GM19468 (cell line): ENCODE results near the gene VLDLR.
"Not testable (repeated sequence)": the region's sequence is repeated elsewhere in the genome, so short reads cannot be mapped to it uniquely, and the experiment has no call there.

Experiments used
- ATAC-seq: cut with Tn5 transposase; IDR thresholded peaks from one replicate; pipeline ENCODE4 v1.9.1; 2021; ENCODE audit warnings: mild to moderate bottlenecking, moderate library complexity, moderate number of reproducible peaks; ENCODE audit not compliant: unreplicated experiment; ENCODE audit errors: extremely low read depth

The VLDLR gene

DNA sequence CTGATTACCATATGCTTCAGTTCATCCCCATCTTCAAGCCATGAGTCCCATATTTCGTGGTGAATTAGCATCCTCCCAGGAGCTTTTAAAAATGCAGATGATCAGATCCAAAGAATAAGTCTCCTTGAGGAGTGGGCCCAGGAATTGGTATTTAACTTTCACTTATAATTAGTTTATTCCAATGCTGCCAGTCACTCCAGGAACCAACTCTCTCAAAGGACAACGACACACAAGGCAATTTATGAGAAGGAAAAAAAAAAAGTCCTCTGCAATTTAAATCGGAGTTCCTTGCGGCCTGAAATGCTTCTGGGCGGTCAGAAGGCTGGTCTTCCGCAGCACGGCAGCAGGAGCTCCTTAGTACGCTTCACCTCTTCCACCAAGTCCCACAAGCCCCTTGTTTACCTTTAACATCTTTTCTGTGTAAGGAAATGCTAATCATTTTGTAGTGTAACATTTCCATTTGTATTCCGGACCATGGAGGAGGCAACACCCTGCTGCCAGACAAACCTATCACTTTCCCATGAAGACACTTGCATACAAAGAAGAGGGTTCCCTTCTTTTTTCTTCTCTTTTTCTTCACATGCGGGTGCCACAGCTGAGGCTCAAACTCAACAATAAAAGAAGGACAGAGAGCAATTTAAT lies 79.4 kb downstream of the VLDLR start:
- ATAC-seq, result no peak

DNA sequence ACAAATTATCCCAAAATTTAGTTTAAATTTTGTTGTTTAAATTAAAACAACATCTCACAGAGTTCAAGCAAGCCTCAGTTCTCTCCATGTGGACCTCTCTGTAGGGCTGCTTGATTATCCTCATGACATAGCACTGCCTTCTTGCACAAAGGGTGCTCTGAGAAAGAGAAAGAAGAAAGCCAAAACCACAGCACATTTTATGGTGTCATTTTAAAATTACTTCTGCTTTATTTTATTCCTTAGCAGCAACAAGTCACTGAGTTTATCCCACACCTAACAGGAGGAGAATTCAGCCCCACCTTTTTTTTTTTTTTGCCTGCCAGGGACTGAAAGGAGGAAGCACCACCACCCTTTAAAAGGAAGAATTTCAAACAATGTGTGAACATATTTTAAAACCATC lies 82.9 kb downstream of the VLDLR start:
- ATAC-seq, result no peak

GRCh38 chr9:2707256-2707655 lies 85.7 kb downstream of the VLDLR start:
- not testable (repeated sequence) for ATAC-seq
